Uterine smooth muscle cell (primary cell): Measurements from ENCODE around the gene EIF4H. TPM values are rescaled to one million over a fixed set of nuclear protein-coding genes. Genes with fewer than 3 reads are reported as not detected.

Experiments used
- total RNA-seq: library from RNA; depleted of rRNA; stranded (reverse); fragments of >200 nt; gene quantifications from 2 replicates; pipeline ENCODE4 v1.2.3, GENCODE V29; 2014

Gene EIF4H
- 333 and 443 TPM in 2 replicates for total RNA-seq

DNA sequence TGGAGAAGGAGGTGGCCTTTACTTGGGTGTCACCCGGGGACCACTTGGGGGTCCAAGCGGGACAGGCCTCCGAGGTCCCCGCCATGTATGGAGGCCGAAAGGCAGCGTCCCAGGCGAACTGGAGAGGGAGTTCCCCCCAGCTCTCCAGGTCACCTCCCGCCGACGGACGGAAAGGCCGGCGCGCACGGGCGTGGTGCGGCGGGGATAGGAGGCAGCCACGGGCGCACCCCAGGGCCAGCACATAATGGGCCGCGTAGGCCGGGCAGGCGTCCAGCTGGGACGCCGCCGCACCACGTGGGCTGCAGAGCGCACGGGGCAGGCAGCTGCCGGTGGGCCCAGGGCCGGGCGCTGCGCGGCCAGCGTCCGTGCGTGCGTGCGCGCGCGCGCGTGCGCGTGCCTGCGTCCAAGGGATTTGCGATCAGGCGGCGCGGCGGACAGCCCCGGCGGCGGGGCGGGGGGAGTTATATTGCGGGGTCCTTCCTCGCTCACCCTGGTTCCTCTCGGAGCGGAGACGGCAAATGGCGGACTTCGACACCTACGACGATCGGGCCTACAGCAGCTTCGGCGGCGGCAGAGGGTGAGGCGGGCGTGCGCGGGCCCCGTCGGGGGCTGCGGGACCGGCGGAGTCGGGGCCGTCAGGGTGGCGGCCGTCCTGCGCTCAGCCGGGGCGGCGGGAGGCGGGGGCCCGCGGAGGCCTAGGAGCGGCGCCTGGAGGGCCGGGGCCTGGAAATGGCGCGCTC lies at the start of gene EIF4H:
Gene EIF4H (plus strand): TSS at position 491 of the 740 bp plus-strand sequence. CDS start 28 bp downstream, at position 519.

Other genes starting within 250 kb of the EIF4H start
- 0.89 and 2.6 TPM in 2 replicates for gene ELN, start 146.2 kb upstream of the EIF4H start, total RNA-seq
- gene LIMK1, start 90.6 kb upstream of the EIF4H start, total RNA-seq, result 63.9 and 91.1 TPM in 2 replicates
- gene LAT2, start 35.6 kb downstream of the EIF4H start, total RNA-seq, result 0.89 and 1.00 TPM in 2 replicates
- 15.6 and 50.8 TPM in 2 replicates for gene RFC2, start 80.0 kb downstream of the EIF4H start, total RNA-seq
- 91.0 and 106 TPM in 2 replicates for gene CLIP2, start 115.1 kb downstream of the EIF4H start, total RNA-seq